GM21529 (cell line): ENCODE results near the gene C19orf12.
"Not testable (repeated sequence)": the region's sequence is repeated elsewhere in the genome, so short reads cannot be mapped to it uniquely, and the experiment has no call there.

Experiments
- ATAC-seq: cut with Tn5 transposase; IDR thresholded peaks from one replicate; pipeline ENCODE4 v1.9.1; 2021; ENCODE audit not compliant: unreplicated experiment

C19orf12 gene

DNA sequence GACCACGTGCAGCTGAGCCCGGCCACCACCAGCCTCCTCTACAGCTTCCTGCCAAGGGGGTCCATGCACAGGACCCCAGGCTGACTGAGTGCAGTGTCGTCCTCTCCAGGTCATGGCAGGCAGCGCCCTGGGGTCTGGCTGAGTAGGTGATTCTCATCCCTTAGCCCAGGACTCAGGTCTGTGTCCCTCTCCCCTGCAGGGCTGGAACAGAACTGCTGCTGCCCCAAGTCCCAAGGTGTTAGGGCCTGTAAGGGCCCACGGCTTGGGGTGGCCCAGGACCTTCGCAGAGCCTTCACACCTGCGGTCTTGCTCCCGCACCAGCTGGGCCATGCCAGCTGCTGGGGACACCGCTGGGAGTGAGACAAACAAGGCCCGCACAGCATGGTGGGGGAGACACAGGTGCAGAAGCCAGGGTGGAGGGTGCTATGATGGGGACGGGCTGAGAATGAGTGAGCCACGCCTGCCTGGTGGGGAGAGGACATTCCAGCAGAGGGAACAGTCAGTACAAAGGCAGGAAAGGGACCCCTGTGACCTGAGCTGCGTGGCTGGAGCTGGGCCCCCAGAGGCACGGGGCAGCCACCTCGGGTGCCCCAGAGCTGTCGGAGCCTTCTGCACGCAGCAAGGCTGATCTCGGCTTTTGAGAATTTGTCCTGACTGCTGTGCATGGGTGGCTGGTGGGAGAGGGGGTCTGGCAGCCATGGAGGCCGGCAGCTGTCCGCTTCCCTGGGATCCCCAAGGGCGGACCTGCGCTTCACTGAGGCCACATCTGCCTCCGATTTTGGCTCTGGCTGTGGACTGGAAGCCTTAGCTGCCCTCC, 37.9 kb downstream of the C19orf12 start:
- no peak for ATAC-seq

DNA sequence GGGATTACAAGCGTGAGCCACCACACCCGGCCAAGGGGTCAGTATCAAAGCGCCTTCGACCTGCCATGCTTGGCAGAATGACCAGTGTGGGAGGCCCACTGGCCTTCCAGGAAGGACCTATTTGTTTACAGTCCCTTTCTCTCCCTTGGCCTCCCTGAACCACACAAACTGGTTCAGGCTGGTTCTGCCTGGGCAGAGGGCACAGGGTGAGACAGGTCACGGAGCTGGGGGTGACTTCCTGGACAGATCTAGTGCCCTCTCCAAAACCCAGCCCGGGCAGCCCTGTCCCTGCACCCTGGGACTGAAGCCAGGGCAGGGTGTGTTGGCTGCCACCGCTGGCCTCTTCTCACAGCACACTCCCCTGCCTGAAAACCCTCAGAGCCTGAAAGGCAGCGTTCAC, 38.5 kb downstream of the C19orf12 start:
- ATAC-seq = no peak

DNA sequence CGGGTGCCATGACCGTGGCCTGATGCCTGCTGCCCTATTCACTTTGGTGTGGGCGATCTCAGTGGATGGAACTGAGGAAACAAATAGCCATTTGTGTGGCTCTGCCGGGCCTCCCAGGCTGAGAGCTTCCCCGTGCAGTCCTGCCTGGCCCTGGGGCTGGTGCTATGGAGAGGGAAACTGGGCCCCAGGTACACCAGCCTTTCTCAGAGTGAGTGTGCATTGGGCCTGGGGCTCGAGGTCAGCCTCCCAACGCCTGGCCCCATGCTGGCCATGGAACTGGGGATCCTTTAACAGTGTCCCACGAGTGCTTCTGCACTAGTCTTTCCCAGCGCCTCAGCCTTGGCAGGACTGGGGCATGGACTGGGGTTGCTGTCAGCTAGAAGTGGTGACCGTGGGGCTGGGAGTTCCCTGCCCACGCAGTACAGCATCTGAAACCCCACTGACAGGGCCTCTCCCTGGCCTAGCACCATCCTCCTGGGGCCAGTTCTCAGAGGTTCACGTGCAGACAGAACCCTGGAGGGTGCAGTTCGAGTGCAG, 39.3 kb downstream of the C19orf12 start:
- ATAC-seq = no peak

DNA sequence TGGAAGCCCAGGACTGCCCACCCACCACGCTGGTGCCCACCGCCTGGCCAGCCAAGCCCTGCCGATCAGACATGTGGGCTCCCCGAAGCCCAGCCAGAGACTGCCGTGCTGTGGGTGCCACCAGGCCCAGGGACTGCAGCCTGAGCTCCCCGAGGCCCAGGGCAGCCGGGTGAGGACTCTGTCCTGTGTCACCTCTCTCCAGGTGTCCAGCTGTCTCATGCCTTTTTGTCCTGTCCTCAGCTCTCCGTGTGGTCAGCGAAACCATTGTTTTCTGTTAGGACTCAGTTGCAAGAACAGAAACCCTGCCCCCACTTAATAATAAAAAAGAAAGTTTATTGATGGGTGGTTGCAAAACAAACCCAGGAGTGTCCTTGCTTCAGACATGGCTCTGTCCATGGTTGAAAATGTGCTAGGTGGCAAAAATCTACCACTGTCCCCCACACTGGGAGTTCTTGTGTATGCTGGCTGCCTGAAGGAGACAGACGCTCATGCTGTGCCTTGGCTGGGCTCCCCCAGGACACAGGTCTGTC, 39.9 kb downstream of the C19orf12 start:
- no peak for ATAC-seq

DNA sequence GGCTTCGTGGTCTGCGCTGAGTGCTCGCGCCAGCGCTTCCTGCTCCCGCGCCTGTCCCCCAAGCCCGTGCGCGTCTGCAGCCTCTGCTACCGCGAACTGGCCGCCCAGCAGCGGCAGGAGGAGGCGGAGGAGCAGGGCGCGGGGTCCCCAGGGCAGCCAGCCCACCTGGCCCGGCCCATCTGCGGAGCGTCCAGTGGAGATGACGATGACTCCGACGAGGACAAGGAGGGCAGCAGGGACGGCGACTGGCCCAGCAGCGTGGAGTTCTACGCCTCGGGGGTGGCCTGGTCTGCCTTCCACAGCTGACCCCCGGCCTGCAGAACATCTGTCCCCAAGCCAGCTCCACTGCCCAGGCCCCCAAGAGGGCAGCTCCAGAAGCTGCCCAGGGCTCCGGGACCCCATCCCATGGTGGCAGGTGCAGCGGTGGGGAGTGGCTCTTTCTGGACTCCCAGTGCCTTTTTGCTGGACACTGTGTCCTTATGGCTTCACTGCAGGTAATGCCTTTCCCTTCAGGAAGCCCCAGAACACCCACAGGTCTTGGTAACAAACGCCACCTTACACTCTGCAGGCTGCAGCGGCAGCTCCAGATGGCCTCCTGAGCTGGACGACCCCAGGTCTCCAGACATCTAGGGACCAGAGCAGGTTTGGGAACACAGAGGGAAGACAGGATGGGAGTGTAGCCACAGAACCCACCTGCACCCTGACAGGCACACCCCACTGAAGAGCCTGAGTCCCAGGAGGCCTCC, 40.5 kb downstream of the C19orf12 start:
- ATAC-seq = no peak

DNA sequence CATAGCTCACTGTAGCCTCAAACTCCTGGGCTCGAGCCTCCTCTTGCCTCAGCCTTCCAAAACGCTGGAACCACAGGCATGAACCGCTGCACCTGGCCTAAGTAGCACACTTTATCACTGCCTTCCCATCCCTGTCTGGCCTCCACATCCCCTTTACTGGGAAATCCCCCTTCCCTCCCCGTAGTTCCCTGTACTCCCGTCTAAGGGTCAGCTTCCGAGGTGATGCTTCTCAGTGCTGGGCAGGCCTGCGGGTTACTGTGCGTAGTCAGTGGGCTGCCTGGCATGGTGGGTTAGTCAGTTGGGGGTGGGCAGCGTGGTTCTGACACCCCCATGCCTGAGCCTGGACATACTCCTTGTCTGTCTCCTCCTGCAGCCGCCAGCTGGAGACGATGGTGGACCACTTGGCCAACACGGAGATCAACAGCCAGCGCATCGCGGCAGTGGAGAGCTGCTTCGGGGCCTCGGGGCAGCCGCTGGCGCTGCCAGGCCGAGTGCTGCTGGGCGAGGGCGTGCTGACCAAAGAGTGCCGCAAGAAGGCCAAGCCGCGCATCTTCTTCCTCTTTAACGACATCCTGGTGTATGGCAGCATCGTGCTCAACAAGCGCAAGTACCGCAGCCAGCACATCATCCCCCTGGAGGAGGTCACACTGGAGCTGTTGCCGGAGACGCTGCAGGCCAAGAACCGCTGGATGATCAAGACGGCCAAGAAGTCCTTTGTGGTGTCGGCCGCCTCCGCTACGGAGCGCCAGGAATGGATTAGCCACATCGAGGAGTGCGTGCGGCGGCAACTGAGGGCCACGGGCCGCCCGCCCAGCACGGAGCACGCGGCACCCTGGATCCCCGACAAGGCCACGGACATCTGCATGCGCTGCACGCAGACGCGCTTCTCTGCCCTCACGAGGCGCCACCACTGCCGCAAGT, 41.4 kb downstream of the C19orf12 start:
- ATAC-seq = no peak

DNA sequence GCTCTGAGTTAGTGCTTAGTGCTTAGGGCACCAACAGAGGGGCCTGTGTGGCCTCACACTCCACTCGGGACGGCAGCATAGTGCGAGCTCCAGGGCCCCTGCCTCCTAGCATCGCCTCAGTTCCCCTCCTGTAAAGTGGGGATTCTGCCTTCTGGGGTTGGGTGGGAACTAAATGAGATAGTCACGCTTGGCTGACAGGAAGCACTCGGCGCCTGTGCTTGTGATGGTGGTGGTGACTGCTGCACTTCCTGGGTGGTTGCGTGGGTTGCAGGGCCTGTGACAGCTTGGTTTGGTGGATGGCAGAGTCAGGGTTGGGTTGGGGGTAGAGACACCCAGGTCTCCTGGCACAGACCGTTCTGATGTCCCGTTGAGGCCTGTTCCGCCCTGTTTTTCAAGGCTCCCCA, 42.1 kb downstream of the C19orf12 start:
- peak; percentile 45 for ATAC-seq

DNA sequence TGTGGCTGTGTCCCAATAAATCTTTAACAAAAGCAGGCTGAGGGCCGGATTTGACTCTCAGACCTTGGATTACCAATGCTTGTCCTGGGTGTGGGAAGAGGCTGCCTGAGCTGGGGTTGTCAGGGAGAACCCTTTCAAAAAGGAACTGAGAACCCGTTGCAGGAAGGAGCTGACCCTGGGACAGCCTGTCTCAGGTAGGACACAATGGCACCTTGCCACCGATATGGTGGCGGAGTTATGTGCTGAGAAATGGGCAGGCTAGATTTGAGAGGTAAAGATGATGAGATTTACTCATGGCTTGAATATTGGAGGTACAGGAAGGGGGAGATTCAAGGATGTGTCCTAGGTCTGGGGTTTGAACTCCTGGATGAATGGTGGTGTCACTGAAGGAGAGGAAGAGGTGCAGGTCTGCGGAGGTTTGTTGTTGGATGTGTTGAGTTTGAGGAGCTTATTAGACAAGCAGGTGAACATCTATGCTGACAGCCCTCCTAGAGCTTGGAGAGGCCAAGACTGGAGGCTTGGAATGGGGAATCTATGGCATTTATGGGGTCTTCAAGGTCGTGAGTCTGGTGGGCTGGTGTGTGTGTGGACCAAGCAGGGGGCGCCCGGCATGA, 42.6 kb downstream of the C19orf12 start:
- ATAC-seq = no peak

DNA sequence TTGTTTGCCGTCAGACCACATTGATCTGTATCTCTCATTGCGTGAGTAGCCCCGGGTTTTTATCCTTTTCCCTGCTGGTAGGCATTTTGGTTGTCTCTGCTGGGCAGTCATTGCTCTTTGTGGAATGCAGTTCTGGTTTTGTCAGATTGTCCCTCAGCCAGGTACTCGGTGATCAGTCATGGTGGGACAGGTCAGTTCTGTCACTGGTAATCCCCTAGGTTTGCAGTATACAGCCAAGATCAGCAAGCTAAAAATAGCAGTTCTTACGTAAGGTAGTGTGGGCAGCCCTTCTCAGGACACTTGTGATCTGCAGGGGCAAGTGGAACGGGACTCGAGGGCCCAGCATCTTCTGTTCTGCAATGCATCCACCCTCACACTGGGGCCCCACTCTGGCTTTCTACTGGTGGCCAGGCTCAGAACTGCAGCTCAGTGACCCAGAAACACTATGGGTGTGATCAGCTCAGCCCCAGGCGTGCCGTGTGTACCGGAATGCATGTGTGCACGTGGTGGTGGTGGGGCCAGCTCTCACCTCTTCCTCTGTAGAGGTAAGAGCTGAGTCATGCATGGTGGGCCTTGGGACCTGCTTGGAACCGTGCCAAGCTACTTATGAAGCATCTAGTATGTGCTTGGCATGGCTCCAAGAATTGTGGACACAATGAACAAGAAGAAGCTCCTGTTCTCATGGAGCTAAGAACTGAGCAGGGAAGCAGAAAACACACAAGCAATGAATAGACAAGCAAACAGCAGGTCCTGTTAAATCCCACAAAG, 43.5 kb downstream of the C19orf12 start:
- ATAC-seq = peak; percentile 62

DNA sequence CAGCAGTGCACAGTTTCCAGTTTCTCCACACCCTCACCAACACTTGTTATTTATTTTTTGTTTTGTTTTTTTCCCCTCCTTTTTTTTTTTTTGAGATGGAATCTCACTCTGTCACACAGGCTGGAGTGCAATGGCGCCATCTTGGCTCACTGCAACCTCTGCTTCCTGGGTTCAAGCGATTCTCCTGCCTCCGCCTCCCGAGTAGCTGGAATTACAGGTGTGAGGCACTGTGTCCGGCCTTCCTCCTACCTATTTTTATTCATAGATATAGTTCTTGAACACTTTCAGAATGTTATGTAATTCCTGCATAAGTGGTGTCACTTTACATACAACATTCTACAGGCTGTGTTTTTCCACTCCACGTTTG, 44.1 kb downstream of the C19orf12 start:
- not testable (repeated sequence) for ATAC-seq

DNA sequence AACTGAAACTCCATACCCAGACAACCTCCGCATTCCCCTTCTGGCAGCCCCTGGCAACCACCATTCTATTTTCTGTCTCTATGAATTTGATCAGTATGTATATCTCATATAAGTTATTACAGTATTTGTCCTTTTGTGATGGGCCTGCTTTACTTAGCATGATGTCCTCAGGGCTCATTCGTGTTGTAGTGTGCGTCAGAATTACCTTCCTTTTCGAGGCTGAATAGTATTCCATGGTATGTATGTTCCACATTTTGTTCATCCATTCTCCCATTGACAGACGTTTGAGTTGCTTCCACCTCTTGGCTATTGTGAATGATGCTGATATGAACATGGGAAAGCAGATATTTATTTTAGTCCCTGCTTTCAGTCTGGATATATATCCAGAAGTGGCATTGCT, 44.8 kb downstream of the C19orf12 start:
- no peak for ATAC-seq

DNA sequence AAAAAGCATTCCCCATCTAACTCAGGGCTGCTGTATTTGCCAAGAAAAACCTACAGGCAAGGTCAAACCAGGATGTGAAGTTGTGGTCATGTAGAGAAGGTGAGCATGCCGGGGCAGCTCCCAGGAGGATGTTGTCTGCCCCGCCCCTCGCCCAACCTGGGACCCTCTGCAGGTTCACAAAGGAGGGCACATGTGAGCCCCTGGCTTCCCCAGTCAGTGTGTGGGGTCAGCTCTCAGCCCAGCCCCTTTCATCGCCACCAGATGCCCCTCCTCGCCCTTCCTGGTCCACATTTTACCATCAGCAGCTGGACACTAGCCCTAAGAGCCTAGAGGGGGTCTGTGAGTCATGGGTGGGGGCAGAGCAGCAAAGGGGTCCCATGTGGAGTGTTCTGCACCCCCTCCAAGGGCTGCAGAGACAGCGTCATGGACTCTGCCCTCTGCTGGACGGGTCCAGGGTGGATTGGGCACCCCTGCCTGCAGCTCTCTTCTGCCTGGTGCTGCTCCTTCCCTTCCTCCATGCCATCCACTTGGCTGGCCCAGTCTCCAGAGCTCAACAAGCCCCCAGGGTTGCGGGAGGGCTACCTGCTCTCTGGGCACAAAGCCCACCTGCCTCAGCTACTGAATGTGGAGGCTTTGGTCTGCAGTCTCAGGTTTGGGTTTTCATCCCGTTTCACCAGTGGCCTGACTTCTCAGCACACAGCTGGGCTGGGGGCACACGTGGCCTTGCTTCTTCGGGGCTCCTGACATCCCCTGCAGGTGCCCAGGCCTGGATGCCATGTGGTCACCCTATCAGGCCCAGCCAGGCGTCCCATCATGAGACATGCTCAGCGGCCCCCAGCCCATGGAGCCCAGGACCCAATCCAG, 46.1 kb downstream of the C19orf12 start:
- no peak for ATAC-seq

DNA sequence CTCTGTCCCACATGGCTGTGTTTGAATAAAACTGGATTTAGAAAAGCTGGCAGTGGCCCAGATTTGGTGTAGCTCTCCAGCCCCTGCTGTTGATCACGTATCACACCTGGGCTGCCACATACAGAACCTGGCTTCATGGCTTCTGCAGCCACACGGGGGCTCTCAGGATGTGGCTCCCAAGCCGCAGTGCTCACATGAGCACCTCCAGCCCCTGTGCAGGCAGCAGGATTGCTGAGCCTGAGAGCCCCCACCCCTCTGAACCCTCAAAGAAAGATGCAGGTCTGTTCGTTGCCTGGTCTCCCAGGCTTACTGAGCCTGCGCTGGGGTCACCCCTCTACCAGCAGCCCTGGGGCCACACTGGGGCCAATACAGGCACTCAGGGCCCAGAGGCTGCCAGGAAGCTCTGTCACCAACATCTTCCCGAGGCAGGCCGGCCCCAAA, 47.1 kb downstream of the C19orf12 start:
- no peak for ATAC-seq

DNA sequence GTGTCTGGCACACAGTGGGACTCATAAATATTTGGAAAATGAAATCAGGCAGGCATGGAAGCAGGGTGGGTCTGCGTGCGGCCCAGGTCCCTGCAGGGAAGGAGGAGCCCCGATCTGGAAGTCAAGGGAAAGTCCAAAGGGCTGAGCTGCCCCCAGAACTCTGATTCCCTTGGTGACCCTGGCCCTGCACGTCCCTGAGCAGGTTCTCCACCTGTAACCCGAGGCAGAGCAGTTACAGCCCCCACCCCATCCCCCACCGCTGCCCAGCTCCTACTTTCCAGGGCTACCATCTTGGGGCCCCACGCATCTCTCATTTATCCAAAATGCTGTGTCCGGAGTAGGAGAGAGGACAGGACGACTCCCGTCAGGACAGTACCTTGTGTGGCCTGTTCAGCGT, 47.7 kb downstream of the C19orf12 start:
- ATAC-seq = no peak

DNA sequence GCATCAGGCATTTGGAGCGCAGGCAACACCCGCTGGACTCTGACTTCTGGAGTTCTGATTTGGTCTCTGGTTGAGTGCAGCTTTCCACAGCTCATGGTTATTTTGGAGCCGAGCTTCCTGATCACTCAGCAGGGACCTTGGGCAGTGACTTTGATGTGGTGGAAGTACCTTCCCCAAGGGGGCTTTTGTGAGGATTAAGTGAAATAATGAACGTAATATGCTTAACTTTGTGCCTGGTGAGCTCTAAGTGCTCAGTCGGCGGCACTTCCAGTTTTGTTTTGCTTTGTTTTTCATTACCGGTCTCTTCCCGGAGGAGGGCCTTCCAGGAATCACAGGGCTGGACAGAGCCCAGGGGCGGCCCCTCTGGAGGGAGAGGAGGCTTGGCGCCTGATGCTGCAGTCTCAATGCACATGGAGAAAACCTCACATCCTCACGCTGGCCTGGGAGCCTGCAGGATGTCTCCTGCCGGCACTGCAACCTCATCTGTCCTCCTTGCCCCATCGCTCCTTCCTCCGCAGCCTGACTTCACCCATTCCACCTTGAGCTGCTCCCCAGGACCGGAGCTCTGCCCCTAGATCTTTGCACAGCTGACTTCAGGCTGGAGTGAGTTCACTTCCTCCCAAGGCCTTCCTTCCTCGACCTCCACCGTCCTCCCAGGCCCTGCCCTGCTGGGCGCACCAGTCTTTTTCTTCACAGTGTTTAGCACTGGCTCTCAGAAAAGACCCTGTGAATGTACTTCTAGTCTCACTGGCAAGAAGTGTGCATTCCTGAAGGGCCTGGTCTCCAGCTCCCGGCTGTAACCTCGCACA, 48.3 kb downstream of the C19orf12 start:
- ATAC-seq = no peak

DNA sequence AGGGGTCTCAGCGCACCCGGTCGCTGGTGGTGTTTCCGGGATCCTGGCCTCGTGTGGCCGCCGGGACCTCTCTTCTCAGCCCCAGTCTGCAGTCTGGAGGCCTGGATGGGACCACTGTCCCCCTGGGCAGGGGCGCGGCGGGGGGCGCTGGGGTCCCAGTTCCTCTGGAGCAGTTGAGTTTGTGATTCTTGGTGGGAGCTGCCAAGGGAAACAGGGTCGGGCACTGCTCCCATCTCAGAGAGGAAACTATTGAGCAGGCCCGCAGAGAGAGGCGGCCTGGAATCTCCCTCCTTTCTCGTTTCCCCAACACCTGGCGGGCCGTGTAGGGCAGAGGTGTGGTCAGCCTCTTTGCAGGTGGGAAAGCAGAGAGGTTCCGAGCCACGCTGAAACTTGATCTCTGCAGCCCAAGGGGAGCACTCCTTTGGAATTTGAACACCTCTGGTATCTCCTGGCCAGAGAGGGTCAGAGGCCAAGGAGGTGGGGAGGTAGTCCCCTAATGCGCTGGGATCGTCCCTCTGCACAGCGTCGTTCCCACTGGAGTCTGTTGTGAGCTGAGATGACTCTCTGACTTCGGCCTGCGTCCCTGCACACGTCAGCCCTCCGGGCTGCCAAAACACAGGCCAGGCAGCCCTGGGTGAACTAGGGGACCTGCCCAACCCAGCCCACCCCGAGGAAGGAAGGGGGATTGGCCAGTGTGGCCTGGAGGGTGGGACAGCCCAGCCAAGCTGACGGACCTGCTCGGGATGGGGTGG, 49.1 kb downstream of the C19orf12 start:
- peak; percentile 15 for ATAC-seq

DNA sequence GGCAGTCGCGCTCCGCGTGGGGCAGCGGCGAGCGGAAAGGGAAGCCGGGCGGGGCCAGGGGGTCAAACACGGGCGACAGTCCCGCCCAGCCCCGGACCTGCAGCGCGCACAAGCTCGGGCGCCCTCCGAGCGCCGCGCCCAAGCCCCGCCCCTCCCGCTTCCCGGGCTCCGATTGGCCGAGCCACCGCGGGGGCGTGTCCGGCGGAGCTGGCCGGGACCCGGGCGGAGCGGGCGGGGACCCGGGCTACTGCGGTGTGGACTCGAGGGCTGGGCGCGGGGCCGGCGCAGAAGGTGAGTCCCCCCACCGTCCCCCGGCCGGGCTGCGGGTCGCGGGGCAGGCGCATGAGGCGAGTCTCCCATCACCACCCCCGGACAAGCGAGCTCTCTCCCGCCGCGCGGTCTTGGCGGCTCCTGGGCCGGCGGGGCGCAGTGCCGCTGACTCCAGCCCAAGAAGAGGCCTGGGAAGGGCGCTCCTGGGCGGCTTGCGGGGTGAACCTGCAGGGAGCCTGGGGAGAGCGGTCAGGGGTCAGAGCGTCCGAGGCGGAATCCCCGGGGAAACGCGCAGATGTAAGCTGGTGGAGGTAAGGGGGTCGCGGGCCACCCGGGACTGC, 49.7 kb downstream of the C19orf12 start, which contains the start of gene PLEKHF1:
Gene PLEKHF1 (plus strand): TSS at position 247 of the 611 bp plus-strand sequence. CDS start 8,379 bp downstream, outside the sequence.
- ATAC-seq = peak; percentile 88
